SK-N-SH treated with all-trans-retinoic acid at 6 μM for 48 hours (cell line): ENCODE results near the gene GATA6.

Source experiments
- ARNTL ChIP-seq: fragments of 450-650 bp; formaldehyde crosslinking; IDR thresholded peaks from 2 replicates; pipeline ENCODE4 v1.5.0; 2020; ENCODE audit warnings: low read depth, mild to moderate bottlenecking, moderate library complexity, borderline replicate concordance
- CSDC2 ChIP-seq: fragments of 250-450 bp; sonication (Bioruptor Pico); IDR thresholded peaks from 2 replicates; pipeline ENCODE4 v1.5.0; 2020; ENCODE audit warnings: mild to moderate bottlenecking, moderate library complexity
- ESRRG ChIP-seq: fragments of 250-450 bp; sonication (Bioruptor Pico); IDR thresholded peaks from 2 replicates; pipeline ENCODE4 v1.6.1; 2021; ENCODE audit warnings: mild to moderate bottlenecking
- GLIS3 ChIP-seq: fragments of 250-450 bp; sonication (Bioruptor Pico); IDR thresholded peaks from 2 replicates; pipeline ENCODE4 v1.5.0; 2020; ENCODE audit warnings: mild to moderate bottlenecking, moderate library complexity
- ISL1 ChIP-seq: fragments of 250-450 bp; sonication (Bioruptor Pico); IDR thresholded peaks from 2 replicates; pipeline ENCODE4 v2.1.2; 2022; ENCODE audit warnings: mild to moderate bottlenecking, moderate library complexity
- OSR1 ChIP-seq: fragments of 250-450 bp; sonication (Bioruptor Pico); IDR thresholded peaks from 2 replicates; pipeline ENCODE4 v1.8.0; 2022; ENCODE audit warnings: moderate library complexity, mild to moderate bottlenecking, inconsistent platforms
- PATZ1 ChIP-seq: fragments of 250-450 bp; sonication (Bioruptor Pico); IDR thresholded peaks from 2 replicates; pipeline ENCODE4 v1.8.0; 2020; ENCODE audit warnings: mild to moderate bottlenecking, moderate library complexity, borderline replicate concordance
- PPARA ChIP-seq: fragments of 250-450 bp; sonication (Bioruptor Pico); IDR thresholded peaks from 2 replicates; pipeline ENCODE4 v1.5.0; 2020; ENCODE audit warnings: mild to moderate bottlenecking, borderline replicate concordance
- RARB ChIP-seq: fragments of 250-450 bp; sonication (Bioruptor Pico); IDR thresholded peaks from 2 replicates; pipeline ENCODE4 v1.8.0; 2021; ENCODE audit warnings: mild to moderate bottlenecking, moderate library complexity
- TCF4 ChIP-seq: fragments of 250-450 bp; sonication (Bioruptor Pico); IDR thresholded peaks from 2 replicates; pipeline ENCODE4 v1.8.0; 2021; ENCODE audit warnings: mild to moderate bottlenecking, moderate library complexity, borderline replicate concordance
- ZNF565 ChIP-seq: fragments of 450-650 bp; formaldehyde crosslinking; conservative IDR thresholded peaks from 2 replicates; pipeline ENCODE4 v1.5.0; 2020; ENCODE audit warnings: low read depth, mild to moderate bottlenecking, moderate library complexity
- TF ChIP-seq, protein P1 (sequence below): fragments of 250-450 bp; sonication (Bioruptor Pico); IDR thresholded peaks from 2 replicates; pipeline ENCODE4 v1.5.1; 2020; ENCODE audit warnings: low read depth, mild to moderate bottlenecking, moderate library complexity

DNA sequence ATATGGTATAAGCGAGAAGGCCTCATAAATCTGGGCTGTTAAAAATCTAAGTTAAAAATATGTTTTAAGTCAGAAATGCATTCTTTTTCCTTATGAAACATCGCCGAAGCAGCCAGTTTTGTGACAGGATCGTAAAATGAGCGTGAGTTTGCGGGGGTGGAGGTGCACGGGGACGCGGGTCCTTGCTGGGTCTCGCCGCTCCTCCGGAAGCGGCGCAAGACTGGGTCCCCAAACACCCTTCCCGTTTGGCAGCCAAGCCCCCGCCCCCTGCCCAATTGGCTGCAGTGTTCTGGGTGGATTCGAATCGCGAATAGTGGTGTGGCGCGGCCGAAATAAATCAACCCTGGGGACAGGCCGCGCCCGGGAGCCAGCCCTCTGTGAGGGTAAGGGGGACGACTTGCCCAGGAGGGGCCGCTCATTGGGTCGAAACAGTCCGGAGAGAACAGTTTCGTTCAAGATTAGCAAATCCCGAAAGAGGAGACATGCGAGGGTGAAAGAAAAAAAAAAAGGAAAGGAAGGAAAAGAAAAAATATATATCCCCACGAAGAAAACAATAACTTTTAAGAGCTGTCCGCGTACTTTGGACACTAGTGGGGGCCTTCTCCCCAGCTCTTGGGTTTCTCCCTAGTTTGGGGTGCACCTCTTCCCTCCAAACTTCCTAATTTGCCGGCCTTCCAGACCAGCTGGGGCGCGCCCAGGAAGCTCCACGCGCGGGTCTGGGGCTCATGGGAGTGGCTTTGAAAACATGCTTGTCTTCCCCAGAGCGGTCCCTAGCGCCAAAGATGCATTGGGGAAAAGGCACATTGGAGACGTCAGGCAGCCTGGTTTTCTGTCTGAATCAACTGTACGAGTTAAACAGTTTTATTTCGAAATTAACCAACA, 3.1 kb upstream of the GATA6 start:
- TF ChIP-seq OSR1 (CRISPR knock-in tag) (no peak), PPARA (CRISPR knock-in tag) (no peak), ISL1 (no peak), GLIS3 (no peak), ZNF565 (no peak), PATZ1 (CRISPR knock-in tag) (no peak), TCF4 (CRISPR knock-in tag) (no peak), CSDC2 (CRISPR knock-in tag) (no peak), RARB (CRISPR knock-in tag) (no peak), ARNTL (CRISPR knock-in tag) (no peak), ESRRG (no peak)
- TF ChIP-seq, protein P1, sequence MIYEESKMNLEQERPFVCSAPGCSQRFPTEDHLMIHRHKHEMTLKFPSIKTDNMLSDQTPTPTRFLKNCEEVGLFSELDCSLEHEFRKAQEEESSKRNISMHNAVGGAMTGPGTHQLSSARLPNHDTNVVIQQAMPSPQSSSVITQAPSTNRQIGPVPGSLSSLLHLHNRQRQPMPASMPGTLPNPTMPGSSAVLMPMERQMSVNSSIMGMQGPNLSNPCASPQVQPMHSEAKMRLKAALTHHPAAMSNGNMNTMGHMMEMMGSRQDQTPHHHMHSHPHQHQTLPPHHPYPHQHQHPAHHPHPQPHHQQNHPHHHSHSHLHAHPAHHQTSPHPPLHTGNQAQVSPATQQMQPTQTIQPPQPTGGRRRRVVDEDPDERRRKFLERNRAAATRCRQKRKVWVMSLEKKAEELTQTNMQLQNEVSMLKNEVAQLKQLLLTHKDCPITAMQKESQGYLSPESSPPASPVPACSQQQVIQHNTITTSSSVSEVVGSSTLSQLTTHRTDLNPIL, result no peak
